ENCODE results near the gene LUM. TPM values are rescaled to one million over a fixed set of nuclear protein-coding genes. Genes with fewer than 3 reads are reported as not detected.

Gene LUM
- total and polyA plus RNA-seq, 2 experiments from 2014 or later: 1,853 to 2,030 TPM

- H2AFZ ChIP-seq: no peak overlapping the region
- H3K9me3 ChIP-seq (ENCODE audit: low read depth): no peaks in the 10 kb centered on the region
- TF ChIP-seq EZH2 (IDR thresholded peaks at IDR 0.05; ENCODE audit: borderline replicate concordance) (no peak), CTCF (IDR thresholded peaks at IDR 0.05; ENCODE audit: poor library complexity) (no peak), EZH2phosphoT487 (IDR thresholded peaks at IDR 0.05; ENCODE audit: low read depth, severe bottlenecking, unreplicated experiment) (no peak)
- H3K4me3 ChIP-seq: no peak overlapping the region
- no peaks in the 10 kb centered on the region for H3K4me1 ChIP-seq (ENCODE audit: insufficient read depth)
- no peaks in the 10 kb centered on the region for H4K20me1 ChIP-seq (ENCODE audit: insufficient read depth, poor library complexity, severe bottlenecking)
- no peaks in the 10 kb centered on the region for H3K36me3 ChIP-seq (replicated peaks; ENCODE audit: insufficient read depth, low read depth)
- no peaks in the 10 kb centered on the region for H3K9me2 ChIP-seq (replicated peaks; ENCODE audit: insufficient read depth)
- no peak overlapping the region for H3K4me2 ChIP-seq
- no peak for DNase-seq (ENCODE audit: low spot score)
- H3K79me2 ChIP-seq: no peaks in the 10 kb centered on the region
- H3K27ac ChIP-seq: no peak overlapping the region
- H3K27me3 ChIP-seq: no peaks in the 10 kb centered on the region
Observed at GRCh38 chr12:91059211-91059610, 52.1 kb downstream of the LUM start.

GRCh38 chr12:91058786-91059185, 52.5 kb downstream of the LUM start:
- Histone ChIP-seq H3K27ac (no peak overlapping the region), H3K4me2 (no peak overlapping the region), H3K79me2 (no peaks in the 10 kb centered on the region), H3K9me3 (ENCODE audit: low read depth) (no peaks in the 10 kb centered on the region), H3K4me3 (no peak overlapping the region), H3K9me2 (replicated peaks; ENCODE audit: insufficient read depth) (no peaks in the 10 kb centered on the region), H2AFZ (no peak overlapping the region), H3K36me3 (replicated peaks; ENCODE audit: insufficient read depth, low read depth) (no peaks in the 10 kb centered on the region), H3K4me1 (ENCODE audit: insufficient read depth) (no peaks in the 10 kb centered on the region), H3K27me3 (no peaks in the 10 kb centered on the region), H4K20me1 (ENCODE audit: insufficient read depth, poor library complexity, severe bottlenecking) (no peaks in the 10 kb centered on the region)
- DNase-seq (ENCODE audit: low spot score): no peak
- 84% methylated on average over 1 of the region's 1 CpG for WGBS (ENCODE audit: low lambda C conversion rate, missing lambda C conversion rate)
- no peak for TF ChIP-seq CTCF (IDR thresholded peaks at IDR 0.05; ENCODE audit: poor library complexity)
- no peak for TF ChIP-seq EZH2phosphoT487 (IDR thresholded peaks at IDR 0.05; ENCODE audit: low read depth, severe bottlenecking, unreplicated experiment)
- no peak for TF ChIP-seq EZH2 (IDR thresholded peaks at IDR 0.05; ENCODE audit: borderline replicate concordance)

- no peak within 1 kb of the TSS for H3K4me2 ChIP-seq
- H3K79me2 ChIP-seq: no peaks in the 10 kb centered on the region
- WGBS (ENCODE audit: low lambda C conversion rate, missing lambda C conversion rate): 57% methylated on average over 9 of the region's 9 CpGs
- no peaks in the 10 kb centered on the region for H3K9me2 ChIP-seq (replicated peaks; ENCODE audit: insufficient read depth)
- H3K4me3 ChIP-seq: no peak within 1 kb of the TSS
- H3K27me3 ChIP-seq: no peaks in the 10 kb centered on the region
- DNase-seq (ENCODE audit: low spot score): no peak
- H2AFZ ChIP-seq: no peak within 1 kb of the TSS
- no peaks in the 10 kb centered on the region for H3K4me1 ChIP-seq (ENCODE audit: insufficient read depth)
- no peak within 1 kb of the TSS for H3K27ac ChIP-seq
- H3K36me3 ChIP-seq (replicated peaks; ENCODE audit: insufficient read depth, low read depth): no peaks in the 10 kb centered on the region
- no peaks in the 10 kb centered on the region for H3K9me3 ChIP-seq (ENCODE audit: low read depth)
- no peaks in the 10 kb centered on the region for H4K20me1 ChIP-seq (ENCODE audit: insufficient read depth, poor library complexity, severe bottlenecking)
- TF ChIP-seq EZH2 (IDR thresholded peaks at IDR 0.05; ENCODE audit: borderline replicate concordance): no peak
- no peak for TF ChIP-seq EZH2phosphoT487 (IDR thresholded peaks at IDR 0.05; ENCODE audit: low read depth, severe bottlenecking, unreplicated experiment)
Observed at GRCh38 chr12:91057368-91058165, 53.7 kb downstream of the LUM start, which contains the start of gene KERA. KERA (minus strand) TSS chr12:91058024; CDS start chr12:91056281, 1,743 bp downstream.

GRCh38 chr12:91056488-91056887, 54.8 kb downstream of the LUM start:
- no peaks in the 10 kb centered on the region for H3K27me3 ChIP-seq
- no peak overlapping the region for H2AFZ ChIP-seq
- H3K79me2 ChIP-seq: no peaks in the 10 kb centered on the region
- H3K4me2 ChIP-seq: no peak overlapping the region
- no peak overlapping the region for H3K27ac ChIP-seq
- no peaks in the 10 kb centered on the region for H3K9me2 ChIP-seq (replicated peaks; ENCODE audit: insufficient read depth)
- no peaks in the 10 kb centered on the region for H3K4me1 ChIP-seq (ENCODE audit: insufficient read depth)
- no peaks in the 10 kb centered on the region for H3K36me3 ChIP-seq (replicated peaks; ENCODE audit: insufficient read depth, low read depth)
- no peak overlapping the region for H3K4me3 ChIP-seq
- H4K20me1 ChIP-seq (ENCODE audit: insufficient read depth, poor library complexity, severe bottlenecking): no peaks in the 10 kb centered on the region
- TF ChIP-seq CTCF (IDR thresholded peaks at IDR 0.05; ENCODE audit: poor library complexity) (no peak), EZH2 (IDR thresholded peaks at IDR 0.05; ENCODE audit: borderline replicate concordance) (no peak), EZH2phosphoT487 (IDR thresholded peaks at IDR 0.05; ENCODE audit: low read depth, severe bottlenecking, unreplicated experiment) (no peak)
- H3K9me3 ChIP-seq (ENCODE audit: low read depth): no peaks in the 10 kb centered on the region
- WGBS (ENCODE audit: low lambda C conversion rate, missing lambda C conversion rate): 85% methylated on average over 2 of the region's 2 CpGs
- DNase-seq (ENCODE audit: low spot score): no peak
